GM18499 (cell line): ENCODE data around the gene MACC1.

ENCODE experiments used
- ATAC-seq: cut with Tn5 transposase; IDR thresholded peaks from one replicate; pipeline ENCODE4 v1.9.1; 2021; ENCODE audit warnings: moderate number of reproducible peaks; ENCODE audit not compliant: insufficient read depth, unreplicated experiment

Gene MACC1

GRCh38 chr7:20185988-20186387 is 31.2 kb downstream of the MACC1 start:
- no peak for ATAC-seq

- no peak for ATAC-seq
These were observed 34.1 kb downstream of the MACC1 start for GRCh38 chr7:20183086-20183485.

- ATAC-seq = no peak
These were observed 40.5 kb downstream of the MACC1 start for GRCh38 chr7:20176578-20177242.

GRCh38 chr7:20173828-20174227 is 43.4 kb downstream of the MACC1 start:
- no peak for ATAC-seq

DNA sequence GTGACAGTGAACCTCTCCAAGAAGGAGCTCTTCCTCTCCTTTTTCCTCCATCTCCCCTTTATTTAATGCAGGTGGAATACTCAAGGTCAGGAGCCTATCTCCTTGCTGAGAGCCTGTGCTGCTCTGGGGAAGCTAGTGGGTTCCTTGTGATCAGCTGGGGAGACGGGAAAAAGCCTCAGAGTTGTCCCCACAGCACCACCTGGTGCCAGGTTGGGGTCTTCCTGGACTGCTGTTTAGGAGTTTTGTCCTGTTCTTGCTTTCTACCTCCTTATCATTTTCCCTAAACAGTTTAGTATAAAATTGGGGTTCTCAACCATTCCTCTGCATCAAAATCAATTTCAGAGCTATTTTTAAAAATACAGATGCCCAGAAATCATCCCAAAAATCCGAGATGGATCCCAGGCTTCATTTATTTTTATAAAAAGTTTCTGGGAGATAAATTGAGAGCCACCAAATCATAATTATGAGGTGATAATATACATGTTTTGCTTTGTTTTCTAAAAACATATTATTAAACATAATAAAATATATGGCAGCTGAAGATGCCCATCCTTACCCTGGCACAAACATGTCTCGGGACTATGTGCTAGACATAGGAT is 44.3 kb downstream of the MACC1 start:
- ATAC-seq = no peak

GRCh38 chr7:20170633-20171032 is 46.6 kb downstream of the MACC1 start:
- ATAC-seq = no peak

DNA sequence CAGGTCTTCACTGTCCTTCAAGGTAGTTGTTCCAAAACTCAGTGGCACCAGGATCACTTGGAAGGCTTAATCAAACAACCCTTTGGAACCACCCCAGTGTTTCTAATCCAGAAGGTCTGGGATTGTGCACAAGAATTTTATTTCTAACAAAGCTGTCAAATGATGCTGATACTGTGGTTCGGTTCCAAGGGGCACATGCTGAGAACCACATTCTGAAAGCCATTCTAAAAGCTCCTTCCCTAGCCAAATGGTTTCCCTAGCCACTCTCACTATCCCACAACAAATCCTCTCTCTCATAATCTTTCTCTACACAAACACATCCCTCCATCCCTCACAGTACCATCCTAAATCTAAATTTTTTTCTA is 52.1 kb downstream of the MACC1 start:
- ATAC-seq = no peak

DNA sequence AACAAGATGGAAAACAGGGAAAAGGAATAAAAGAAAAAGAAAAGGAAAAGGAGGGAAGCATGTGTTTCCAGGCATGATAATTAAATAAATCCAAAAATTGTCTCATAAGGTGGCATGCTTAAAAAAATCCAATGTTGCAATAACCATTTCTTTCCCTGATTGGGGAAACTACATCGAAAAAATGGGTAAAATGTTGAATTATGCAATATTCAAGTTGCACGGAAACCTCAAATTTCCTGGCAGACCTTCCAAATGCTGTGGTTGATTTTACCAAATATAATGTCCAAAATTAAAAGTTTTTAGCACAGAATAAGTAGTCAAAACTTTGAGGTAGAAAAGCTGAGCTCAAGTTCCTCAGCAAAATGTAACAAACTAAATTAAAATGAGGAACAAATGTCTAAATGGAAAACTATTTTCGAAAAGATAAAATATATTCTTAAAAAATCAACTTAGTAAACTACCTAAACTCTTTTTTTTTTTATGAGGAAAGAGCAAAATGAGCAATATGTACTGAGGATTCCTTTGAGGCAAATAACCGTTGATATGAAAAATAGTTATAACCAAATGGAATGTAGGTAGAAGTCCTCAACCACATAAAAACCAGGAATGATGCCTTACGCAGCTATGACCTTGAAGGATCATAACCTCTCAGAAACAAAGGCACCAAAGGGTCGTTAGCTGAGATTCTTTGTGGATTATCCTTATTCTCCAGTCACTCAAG is 52.6 kb downstream of the MACC1 start:
- ATAC-seq = no peak

GRCh38 chr7:20162665-20163064 is 54.5 kb downstream of the MACC1 start:
- no peak for ATAC-seq

DNA sequence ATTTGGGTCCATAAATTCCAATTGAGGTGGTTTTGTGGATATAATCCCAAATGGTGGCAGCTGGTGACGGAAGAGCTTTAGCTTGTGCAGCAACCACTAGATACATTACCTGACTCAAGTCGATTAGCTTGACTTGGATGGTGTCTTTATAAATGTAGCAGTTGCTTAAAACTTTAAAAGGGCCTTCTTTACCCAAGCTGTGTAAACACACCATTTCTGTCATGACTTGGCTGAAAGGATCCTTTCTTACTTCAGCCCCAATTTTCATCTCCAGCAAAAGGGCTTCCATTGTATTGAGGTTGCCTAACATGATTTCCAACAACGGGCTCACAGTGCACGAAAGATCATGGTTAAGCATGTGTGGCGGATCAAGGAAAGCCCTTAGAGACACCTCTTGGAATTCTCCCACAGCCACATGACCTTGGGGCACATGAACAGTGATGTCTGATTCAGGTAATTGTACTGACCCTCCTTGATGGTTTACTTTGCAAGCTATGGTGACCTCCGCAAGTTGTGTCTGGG is 57.9 kb downstream of the MACC1 start:
- ATAC-seq = no peak

- ATAC-seq = no peak
These were observed 58.5 kb downstream of the MACC1 start for GRCh38 chr7:20158684-20159083.

GRCh38 chr7:20157456-20157855 is 59.7 kb downstream of the MACC1 start:
- no peak for ATAC-seq

GRCh38 chr7:20153999-20154398 is 63.2 kb downstream of the MACC1 start:
- ATAC-seq = no peak

GRCh38 chr7:20153567-20153966 is 63.6 kb downstream of the MACC1 start:
- ATAC-seq = no peak

GRCh38 chr7:20152511-20152910 is 64.7 kb downstream of the MACC1 start:
- ATAC-seq = no peak

DNA sequence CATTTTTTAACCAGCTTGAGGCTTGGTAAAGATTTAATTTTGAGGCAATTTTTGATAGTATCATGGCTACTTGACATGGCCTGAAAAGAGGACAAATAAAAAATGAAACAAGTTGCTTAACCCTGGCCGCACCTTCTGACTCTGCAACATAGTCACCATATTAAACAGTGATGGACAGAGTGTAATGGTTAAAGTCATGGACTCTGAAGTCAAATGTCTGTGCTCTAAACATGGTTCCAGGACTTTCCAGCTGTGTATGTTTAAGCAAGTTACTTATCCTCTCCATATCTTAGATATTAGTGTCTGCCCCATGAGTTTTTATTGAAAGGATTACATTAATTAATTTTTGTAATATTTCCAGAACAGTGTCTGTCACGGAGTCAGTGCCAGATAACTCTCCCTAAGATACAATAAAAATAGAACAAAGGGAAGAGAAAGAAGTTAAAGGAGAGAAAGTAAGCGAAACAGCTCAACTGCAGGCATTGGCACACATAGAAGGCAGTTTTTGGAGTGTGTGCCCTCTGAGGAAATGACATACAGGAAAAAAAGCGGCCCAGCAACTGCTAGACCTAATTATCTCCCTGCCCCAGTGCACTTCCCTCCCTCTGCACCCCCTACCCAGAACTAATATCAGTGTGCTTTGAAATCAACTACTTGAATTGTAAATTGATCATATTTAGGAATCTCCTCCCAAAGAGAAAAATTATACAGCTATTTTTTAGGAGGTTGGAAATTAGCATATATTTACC is 65.3 kb downstream of the MACC1 start:
- ATAC-seq = no peak

DNA sequence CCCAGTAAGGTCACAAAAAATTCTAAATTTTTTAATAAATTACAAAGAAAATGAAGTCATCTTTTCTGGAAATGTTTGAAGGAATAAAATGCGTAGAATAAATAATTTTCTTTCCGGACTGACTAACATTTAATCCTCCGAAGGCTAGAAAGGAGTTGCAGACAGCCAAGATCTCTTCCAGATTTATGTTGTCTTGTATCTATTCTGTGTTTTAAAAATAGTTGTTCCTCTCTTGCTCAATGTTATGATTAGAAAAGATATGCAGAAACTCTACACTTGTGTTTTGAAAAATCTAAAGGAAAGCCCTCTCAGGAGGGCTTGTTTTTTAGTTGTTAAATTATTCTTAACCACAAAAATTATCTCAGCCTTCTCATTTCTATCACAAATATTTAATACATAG is 70.7 kb downstream of the MACC1 start:
- no peak for ATAC-seq

DNA sequence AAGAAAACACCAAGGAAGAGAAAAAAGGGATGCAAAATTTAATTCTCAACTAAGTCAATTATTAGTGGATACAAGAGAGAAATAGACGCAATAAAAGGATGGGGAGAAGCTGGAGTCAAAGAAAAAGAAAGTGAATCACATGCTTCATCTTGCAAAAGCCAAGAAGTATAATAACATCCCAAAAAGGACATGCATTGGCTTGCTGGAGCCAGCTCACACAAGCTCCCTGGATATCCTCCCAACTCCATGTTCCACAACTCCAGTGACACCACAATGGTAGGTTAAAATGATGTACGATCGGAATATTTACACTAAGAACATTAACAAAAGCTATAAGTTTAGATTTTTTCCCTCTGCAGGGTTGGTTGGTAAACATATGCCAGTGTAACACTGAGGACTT is 72.4 kb downstream of the MACC1 start:
- no peak for ATAC-seq

DNA sequence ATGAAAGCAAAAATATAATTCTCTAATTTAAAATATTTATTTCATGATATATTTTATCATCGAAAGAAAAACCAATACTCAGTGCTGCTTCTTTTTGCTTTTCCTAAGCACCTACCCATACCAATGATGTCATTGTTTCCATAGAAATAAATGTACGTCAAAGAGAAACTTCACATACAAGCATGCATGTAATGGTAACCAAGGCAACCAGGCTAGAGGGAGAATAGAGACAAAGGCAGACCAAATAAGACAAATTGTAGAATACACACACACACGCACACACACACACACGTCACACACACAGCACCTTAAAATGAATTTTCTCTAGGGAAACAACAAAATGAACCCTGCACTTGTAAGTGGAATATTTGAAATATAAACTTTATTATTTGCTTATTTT is 75.5 kb downstream of the MACC1 start:
- ATAC-seq = no peak

- ATAC-seq = no peak
These were observed 76.2 kb downstream of the MACC1 start for GRCh38 chr7:20141002-20141345.
